Spinal cord (tissue), 10 donors: ENCODE results near the gene FGFR3. TPM values are rescaled to one million over a fixed set of nuclear protein-coding genes. Genes with fewer than 3 reads are reported as not detected.
A peak's percentile ranks its signal among the peaks of the same experiment; 100 is the strongest.

ENCODE experiments used
- DNase-seq, 6 donors: peaks; one replicate each; pipeline versions ENCODE4 v3.0.0 to v3.0.0-alpha.2; 2013 to 2015; ENCODE audit warnings: low spot score in 6 of 6, low read depth in 4 of 6
- H3K27ac ChIP-seq: one replicate; pipeline ENCODE4 v1.5.1; 2013; ENCODE audit warnings: low read depth, low read length, control low read depth
- H3K27me3 ChIP-seq: one replicate; pipeline ENCODE4 v1.6.1; 2013; ENCODE audit warnings: low read length; ENCODE audit not compliant: control insufficient read depth, insufficient read depth
- H3K36me3 ChIP-seq: one replicate; pipeline ENCODE4 v1.6.1; 2013; ENCODE audit warnings: low read length; ENCODE audit not compliant: control insufficient read depth, insufficient read depth
- H3K4me1 ChIP-seq: one replicate; pipeline ENCODE4 v1.6.1; 2013; ENCODE audit warnings: low read length; ENCODE audit not compliant: control insufficient read depth, insufficient read depth
- H3K4me3 ChIP-seq: one replicate; pipeline ENCODE4 v1.5.1; 2013; ENCODE audit warnings: low read depth, low read length, control low read depth
- H3K9me3 ChIP-seq: one replicate; pipeline ENCODE4 v1.6.1; 2013; ENCODE audit warnings: low read length; ENCODE audit not compliant: control insufficient read depth, insufficient read depth
- WGBS: methylation state at CpG from one replicate; pipeline ENCODE4 v1.1.5; 2013; ENCODE audit warnings: missing lambda C conversion rate; ENCODE audit not compliant: insufficient coverage; 5-methylcytosine and 5-hydroxymethylcytosine counted together
- polyA plus RNA-seq, 2 donors: library from polyadenylated mRNA; unstranded; fragments of 120-200 nt; gene quantifications; one replicate each; pipeline ENCODE4 v1.2.1, GENCODE V29; 2013; ENCODE audit not compliant: insufficient read length in 2 of 2
- total RNA-seq, 2 donors: library from RNA; depleted of rRNA in 1 of 2; stranded (reverse); fragments of 120-200 nt in 1 of 2; fragments of >200 nt in 1 of 2; gene quantifications; one replicate each; pipeline versions ENCODE4 v1.2.3 to v1.2.4, GENCODE V29; 2013 to 2014
- donor health status: healthy.

Gene FGFR3
- total and polyA plus RNA-seq, 4 donors = 36.2 to 216 (median 122) TPM

DNA sequence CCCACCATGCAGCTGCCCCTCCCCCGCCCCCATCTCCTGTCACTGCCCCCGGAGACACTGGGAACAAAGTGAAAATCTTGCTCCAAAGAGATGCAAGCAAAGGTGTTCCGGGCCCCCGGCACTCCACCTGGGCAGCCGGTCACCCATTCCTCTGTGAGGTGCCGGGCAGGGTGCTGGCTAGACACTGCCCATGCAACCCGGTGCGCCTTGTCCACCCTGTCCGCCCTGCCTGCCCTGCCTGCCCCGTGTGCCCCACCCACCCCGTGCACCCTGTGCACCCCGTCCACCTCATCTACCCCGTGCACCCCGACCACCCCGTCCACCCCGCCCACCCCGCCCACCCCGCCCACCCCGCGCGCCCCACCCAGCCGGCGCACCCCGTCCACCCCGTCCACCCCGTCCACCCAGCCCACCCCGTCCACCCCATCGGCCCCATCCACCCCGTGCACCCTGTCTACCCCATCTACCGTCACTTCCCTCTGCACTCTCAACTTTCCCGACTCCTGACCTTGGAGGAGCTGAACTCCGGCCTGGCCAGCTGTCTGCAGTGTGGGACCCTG, 31.9 kb upstream of the FGFR3 start:
- peaks cover 16% of the 10 kb centered on the region for H3K27me3 ChIP-seq
- WGBS = 65% methylated on average over 11 of the region's 32 CpGs
- no peak overlapping the region for H3K4me3 ChIP-seq
- no peak for DNase-seq
- peaks cover 75% of the 10 kb centered on the region for H3K4me1 ChIP-seq
- H3K9me3 ChIP-seq = no peaks in the 10 kb centered on the region
- no peak overlapping the region for H3K27ac ChIP-seq
- peaks cover 14% of the 10 kb centered on the region for H3K36me3 ChIP-seq

DNA sequence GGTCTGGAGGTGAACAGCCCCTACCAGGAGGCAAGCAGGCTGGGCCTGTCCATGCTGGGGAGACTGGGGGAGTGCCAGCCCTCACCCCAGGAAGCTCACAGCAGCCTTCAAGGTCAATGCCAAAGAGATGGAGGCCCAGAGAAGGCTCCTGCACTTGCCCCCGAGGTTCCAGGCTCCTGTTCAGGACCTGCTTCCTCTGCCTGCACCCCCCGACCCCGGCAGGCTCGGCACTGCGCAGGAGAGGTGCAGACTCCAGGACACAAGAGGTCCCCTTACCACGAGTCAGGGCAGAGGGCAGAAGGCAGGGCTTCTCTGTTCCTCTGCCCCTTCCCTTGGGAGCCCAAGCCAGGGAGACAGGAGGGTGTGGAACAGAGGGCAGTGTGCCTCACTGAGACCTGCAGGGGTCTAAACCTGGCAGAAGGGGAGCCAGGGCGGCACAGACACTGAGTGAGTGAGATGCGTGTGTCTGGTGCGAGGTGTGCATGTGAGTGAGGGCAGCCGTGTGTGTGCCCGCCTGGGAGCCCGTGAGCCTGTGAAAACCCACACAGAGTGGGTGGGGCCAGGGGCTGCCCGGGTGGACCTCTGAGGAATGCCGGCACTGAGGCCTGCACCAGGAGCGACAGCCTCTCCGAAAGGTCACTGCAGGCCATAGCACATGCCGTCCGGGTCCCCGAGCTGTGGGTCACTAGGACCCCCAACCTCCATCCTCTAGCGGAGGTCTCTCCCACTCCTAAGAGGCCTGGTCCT, 30.7 kb upstream of the FGFR3 start:
- H3K27me3 ChIP-seq = peaks cover 23% of the 10 kb centered on the region
- WGBS = 69% methylated on average over 19 of the region's 20 CpGs

DNA sequence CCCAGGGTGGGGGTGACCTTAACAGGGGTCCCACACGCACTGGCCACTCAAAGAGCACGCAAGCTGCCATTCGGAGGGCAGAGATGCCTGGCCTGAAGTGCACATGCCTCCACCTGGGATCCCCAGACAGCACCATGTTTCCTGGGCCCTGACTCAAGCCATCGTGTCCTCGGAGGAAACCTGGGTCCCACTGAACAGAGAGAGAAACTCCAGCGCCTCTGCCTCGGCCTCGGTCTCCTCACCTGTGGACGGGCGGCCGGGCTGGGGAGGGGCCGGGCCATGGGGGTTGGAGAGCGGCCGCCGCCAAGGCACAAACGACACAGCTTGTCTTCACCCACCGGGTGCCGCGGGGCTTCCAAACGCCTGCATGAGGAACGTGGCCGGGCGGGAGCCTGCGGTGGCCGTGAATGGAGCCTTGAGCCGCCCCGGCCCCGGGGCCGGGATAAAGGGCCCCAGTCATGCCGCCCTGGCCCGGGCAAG, 30.0 kb upstream of the FGFR3 start:
- Histone ChIP-seq H3K4me1 (peaks cover 86% of the 10 kb centered on the region), H3K4me3 (no peak overlapping the region), H3K27ac (peak overlapping the region; percentile 62), H3K27me3 (peaks cover 25% of the 10 kb centered on the region), H3K9me3 (no peaks in the 10 kb centered on the region), H3K36me3 (peaks cover 14% of the 10 kb centered on the region)
- 17% methylated on average over 31 of the region's 31 CpGs for WGBS
- no peak for DNase-seq

More for the DNA sequence above, 30.7 kb upstream of the FGFR3 start:
- Histone ChIP-seq H3K36me3 (peaks cover 14% of the 10 kb centered on the region), H3K4me1 (peaks cover 84% of the 10 kb centered on the region), H3K9me3 (no peaks in the 10 kb centered on the region), H3K4me3 (no peak overlapping the region), H3K27ac (no peak overlapping the region)
- no peak for DNase-seq

DNA sequence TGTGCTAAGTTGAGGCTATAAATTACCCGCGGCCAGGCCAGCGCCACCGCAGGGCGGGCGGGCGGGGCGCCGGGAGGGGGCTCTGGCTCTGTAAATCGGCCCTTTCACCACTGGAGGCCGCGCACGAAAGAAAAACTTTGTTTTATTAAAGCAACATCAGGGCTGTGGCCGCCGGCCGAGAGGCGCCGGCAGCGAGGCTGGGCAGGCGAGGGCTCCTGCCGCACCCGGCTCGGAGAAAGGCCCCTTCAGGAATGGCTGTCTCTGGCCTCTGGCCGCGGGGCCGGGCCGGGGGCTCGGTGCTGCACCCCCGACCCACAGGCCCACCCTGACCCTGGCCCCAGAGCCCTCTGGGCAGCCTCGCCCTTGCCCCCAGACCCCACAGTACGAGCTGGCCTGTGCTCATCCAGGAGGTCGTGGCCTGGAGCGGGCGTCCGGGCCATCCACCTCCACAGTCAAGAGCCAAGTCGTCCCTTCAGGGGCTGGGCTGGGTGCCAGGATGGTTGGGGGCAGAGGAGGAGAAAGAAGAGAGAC, 29.5 kb upstream of the FGFR3 start:
- H3K36me3 ChIP-seq = peaks cover 11% of the 10 kb centered on the region
- H3K4me3 ChIP-seq = no peak overlapping the region
- H3K27ac ChIP-seq = peak overlapping the region; percentile 76
- H3K9me3 ChIP-seq = no peaks in the 10 kb centered on the region
- peaks cover 29% of the 10 kb centered on the region for H3K27me3 ChIP-seq
- peak in 2 of 6 donors; percentile 76 to 79 for DNase-seq
- H3K4me1 ChIP-seq = peaks cover 89% of the 10 kb centered on the region
- WGBS = 7% methylated on average over 31 of the region's 36 CpGs

DNA sequence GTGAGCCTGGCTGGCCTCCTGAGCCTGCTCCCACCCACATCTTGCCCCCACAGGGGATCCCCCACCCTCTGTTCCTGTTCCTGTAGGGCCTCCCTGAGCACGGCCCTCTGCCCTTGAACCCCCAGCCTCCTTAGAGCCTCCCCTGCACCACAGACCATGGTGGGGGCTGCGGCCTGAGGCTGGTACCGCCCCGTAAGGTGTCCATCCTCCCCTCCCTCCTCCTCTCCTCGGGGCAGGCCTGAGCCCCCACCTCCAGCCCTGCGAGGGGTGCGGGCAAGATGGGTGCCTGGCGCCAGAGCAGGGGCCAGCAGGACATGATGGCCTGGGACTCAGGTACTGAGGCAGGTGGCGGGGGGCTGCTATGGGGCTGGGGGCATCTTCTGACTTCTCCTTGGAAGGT, 28.4 kb upstream of the FGFR3 start:
- H3K36me3 ChIP-seq = peaks cover 10% of the 10 kb centered on the region
- H3K27ac ChIP-seq = no peak overlapping the region
- no peak overlapping the region for H3K4me3 ChIP-seq
- WGBS = 86% methylated on average over 3 of the region's 9 CpGs
- H3K4me1 ChIP-seq = peaks cover 92% of the 10 kb centered on the region
- DNase-seq = no peak
- no peaks in the 10 kb centered on the region for H3K9me3 ChIP-seq
- H3K27me3 ChIP-seq = peaks cover 31% of the 10 kb centered on the region

DNA sequence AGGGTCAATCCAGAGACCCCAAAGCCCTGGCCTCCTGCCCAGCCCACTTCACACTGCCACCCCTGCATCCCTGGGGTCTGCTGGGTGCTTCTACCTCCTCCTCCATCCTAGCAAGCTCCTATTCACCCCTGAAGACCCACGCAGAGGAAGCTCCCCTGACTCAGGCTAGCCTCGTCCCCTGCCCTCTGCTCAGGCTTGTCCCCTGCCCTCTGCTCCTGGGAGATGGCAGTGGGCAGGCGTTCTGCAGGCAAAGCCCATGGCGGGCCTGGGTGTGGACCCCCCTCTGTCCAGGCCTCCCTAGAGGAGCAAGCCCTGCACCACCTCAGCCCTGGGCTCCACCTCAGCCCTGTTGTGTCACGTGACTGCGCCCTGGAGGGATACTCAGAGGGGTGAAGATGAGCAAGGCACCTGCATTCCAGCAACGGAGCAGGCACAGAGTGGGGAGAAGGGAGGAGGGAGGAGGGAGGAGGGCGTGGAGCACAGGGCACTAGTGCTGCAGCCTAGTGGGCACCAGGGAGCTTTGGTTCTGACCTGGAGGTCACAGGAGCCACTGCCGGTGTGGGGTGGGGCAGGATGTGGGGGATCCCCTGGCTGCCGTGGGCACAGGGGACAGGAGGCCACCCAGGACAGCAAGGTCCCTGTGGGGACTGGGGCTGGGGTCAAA, 27.6 kb upstream of the FGFR3 start:
- Histone ChIP-seq H3K36me3 (peaks cover 7% of the 10 kb centered on the region), H3K27me3 (peaks cover 34% of the 10 kb centered on the region), H3K9me3 (no peaks in the 10 kb centered on the region), H3K4me1 (peaks cover 92% of the 10 kb centered on the region), H3K27ac (peak overlapping the region; percentile 69), H3K4me3 (no peak overlapping the region)
- 72% methylated on average over 10 of the region's 10 CpGs for WGBS
- DNase-seq = no peak

DNA sequence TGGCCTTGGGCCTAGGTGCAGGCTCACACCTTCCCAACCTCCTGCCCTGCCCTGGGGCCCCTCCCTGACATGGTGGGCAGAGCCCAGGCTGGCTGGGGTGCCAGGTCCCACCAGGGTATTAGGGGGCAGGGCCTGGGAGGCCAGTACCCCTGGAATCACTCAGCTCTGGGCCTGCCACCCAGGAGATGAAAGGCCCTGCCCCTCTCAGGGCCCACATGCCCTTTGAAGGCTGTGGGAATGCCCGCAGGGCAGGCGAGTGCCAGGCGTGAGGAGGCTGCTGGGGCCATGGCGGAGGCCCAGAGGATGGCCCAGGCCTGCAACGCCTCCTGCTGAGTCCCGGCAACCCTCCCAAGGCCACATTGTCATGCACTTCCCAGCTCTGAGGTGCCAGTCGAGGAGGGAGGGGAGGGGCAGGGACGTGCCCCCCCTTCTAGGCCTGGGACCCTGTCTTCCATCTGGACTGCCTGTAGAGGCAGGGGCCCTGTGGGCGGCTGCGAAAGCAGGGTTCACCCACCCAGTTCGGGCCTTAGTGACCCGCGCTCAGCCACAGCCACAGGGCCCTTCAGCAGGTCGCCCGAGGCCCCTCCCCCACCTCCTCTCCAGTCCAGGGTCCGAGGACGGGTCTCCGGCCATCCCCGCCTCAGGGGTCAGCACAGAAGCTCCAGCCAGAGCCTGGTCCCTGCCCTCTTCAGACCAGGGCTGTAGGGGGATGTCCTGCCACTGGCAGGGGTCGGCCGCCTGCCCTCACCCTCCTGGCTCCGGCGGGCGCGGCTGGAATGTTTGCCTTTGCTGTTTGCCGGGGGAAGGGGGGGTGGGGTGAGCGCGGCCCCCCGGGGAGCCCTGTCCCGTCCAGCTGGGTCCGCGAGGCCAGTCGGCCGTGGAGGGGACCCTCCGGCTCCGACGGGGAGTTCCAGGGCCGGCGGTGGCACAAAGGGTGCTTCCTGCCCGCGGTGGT, 26.7 kb upstream of the FGFR3 start:
- 14% methylated on average over 39 of the region's 41 CpGs for WGBS
- Histone ChIP-seq H3K4me3 (no peak overlapping the region), H3K36me3 (peaks cover 7% of the 10 kb centered on the region), H3K4me1 (peaks cover 93% of the 10 kb centered on the region), H3K27me3 (peaks cover 34% of the 10 kb centered on the region), H3K9me3 (no peaks in the 10 kb centered on the region), H3K27ac (peak overlapping the region; percentile 69)
- DNase-seq = no peak

DNA sequence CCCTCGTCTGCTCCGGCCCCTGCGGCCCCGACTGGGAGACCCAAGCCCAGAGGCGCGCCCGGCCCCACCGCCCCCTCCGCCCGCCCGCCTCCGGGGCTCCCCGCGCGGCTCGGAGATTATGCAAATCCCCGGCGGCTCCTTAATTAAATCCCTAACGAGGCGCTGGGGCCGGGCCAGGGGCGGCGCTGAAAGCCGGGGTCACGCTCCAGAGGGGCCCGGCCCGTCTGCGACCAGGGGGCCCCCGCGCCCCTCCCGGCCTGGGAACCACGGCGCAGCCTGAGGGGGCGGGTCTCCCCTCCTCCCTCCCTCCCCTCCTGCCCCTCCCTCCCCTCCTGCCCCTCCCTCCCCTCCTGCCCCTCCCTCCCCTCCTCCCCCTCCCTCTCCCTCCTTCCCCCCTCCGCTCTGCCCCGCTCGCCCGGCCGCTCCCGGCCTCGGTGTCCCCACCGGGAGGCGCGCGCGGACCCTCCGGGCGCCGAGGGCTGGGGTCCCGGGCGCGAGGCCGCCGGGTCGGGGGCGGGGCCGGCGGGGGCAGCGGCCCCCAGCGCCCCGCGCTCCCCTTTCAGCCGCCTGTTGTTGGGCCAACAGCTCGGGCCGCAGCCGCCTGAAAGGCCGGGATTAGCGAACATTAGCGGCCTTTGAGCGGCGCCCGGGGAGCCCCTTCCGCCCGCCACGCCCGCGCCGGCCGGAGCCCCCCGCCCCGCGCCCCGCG, 25.9 kb upstream of the FGFR3 start:
- under 1% methylated on average over 70 of the region's 84 CpGs for WGBS
- Histone ChIP-seq H3K4me3 (no peak overlapping the region), H3K36me3 (peaks cover 7% of the 10 kb centered on the region), H3K9me3 (no peaks in the 10 kb centered on the region), H3K4me1 (peaks cover 93% of the 10 kb centered on the region), H3K27ac (peak overlapping the region; percentile 69), H3K27me3 (peaks cover 34% of the 10 kb centered on the region)
- DNase-seq = peak in 2 of 6 donors; percentile 73 to 77
